ENCODE measurements around the gene CHRNA10.

Gene CHRNA10

GRCh38 chr11:3623121-3623520 lies 48.1 kb downstream of the CHRNA10 start:
- Mint-ChIP-seq H3K9me3 (no peaks in the 10 kb centered on the region), H3K27ac (no peak overlapping the region), H3K27me3 (ENCODE audit: low read depth) (peaks cover 12% of the 10 kb centered on the region), H3K36me3 (ENCODE audit: low read depth) (no peaks in the 10 kb centered on the region), H3K4me1 (no peaks in the 10 kb centered on the region), H3K4me3 (no peak overlapping the region)
- no peak for TF ChIP-seq CTCF (IDR thresholded peaks at IDR 0.05; ENCODE audit: unreplicated experiment in 3 of 3)

GRCh38 chr11:3622521-3622920 lies 48.7 kb downstream of the CHRNA10 start:
- H3K9me3 Mint-ChIP-seq = no peaks in the 10 kb centered on the region
- no peak overlapping the region for H3K27ac Mint-ChIP-seq
- H3K36me3 Mint-ChIP-seq (ENCODE audit: low read depth) = no peaks in the 10 kb centered on the region
- TF ChIP-seq CTCF (IDR thresholded peaks at IDR 0.05; ENCODE audit: unreplicated experiment in 3 of 3) = no peak
- peaks cover under 1% of the 10 kb centered on the region for H3K4me1 Mint-ChIP-seq
- H3K4me3 Mint-ChIP-seq = no peak overlapping the region
- H3K27me3 Mint-ChIP-seq (ENCODE audit: low read depth) = peaks cover 15% of the 10 kb centered on the region

DNA sequence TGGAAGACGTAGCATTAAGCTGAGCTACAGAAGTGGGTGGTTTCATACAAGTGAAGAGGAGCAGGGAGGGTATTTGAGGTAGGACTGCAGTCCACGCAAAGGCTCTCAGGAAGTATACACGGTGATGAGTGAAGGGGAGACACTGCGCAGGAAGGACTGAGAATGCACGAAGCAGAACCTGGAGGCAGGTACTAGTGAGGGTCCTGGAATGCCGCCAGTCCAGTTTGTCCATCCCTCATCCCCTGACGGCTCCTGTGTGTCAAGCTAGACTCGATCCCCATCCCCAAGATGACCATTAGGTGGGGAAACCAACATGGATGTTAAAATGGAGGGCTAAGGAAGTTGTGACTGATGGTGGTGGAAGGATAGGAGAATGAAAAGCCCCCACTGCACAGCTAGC lies 53.2 kb downstream of the CHRNA10 start:
- no peaks in the 10 kb centered on the region for H3K9me3 Mint-ChIP-seq
- H3K4me3 Mint-ChIP-seq = no peak overlapping the region
- TF ChIP-seq CTCF (IDR thresholded peaks at IDR 0.05; ENCODE audit: unreplicated experiment in 3 of 3) = no peak
- peaks cover 22% of the 10 kb centered on the region for H3K4me1 Mint-ChIP-seq
- H3K27ac Mint-ChIP-seq = no peak overlapping the region
- peaks cover 13% of the 10 kb centered on the region for H3K27me3 Mint-ChIP-seq (ENCODE audit: low read depth)
- H3K36me3 Mint-ChIP-seq (ENCODE audit: low read depth) = no peaks in the 10 kb centered on the region

GRCh38 chr11:3616721-3617460 lies 54.3 kb downstream of the CHRNA10 start:
- Mint-ChIP-seq H3K4me3 (no peak overlapping the region), H3K9me3 (peaks cover 3% of the 10 kb centered on the region), H3K27ac (peak overlapping the region in 2 of 3 experiments; percentile 0 to 33), H3K4me1 (peaks cover 22% of the 10 kb centered on the region), H3K27me3 (ENCODE audit: low read depth) (peaks cover 11% of the 10 kb centered on the region), H3K36me3 (ENCODE audit: low read depth) (no peaks in the 10 kb centered on the region)
- TF ChIP-seq CTCF (IDR thresholded peaks at IDR 0.05; ENCODE audit: unreplicated experiment in 3 of 3) = no peak

DNA sequence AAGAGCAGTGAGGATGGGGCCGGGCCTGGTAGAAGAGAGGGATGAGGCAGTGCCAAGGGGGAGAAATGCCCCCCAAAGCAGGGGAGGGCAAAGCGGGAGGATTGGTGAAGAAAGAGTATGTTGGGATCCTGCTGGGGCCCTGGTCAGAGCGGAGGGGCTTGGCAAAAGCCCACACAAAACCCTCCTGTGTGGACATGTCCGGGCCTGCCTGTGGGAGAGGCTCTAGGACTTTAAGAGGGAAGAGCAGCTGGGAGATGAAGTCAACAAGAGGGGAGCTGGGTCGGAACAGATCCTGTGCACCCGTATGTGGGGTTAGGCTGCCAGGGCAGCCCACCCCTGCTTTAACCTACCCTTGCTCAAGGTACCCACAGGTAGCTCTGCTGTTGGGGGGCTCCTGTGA lies 55.2 kb downstream of the CHRNA10 start:
- Mint-ChIP-seq H3K27me3 (ENCODE audit: low read depth) (peaks cover 11% of the 10 kb centered on the region), H3K9me3 (peaks cover 4% of the 10 kb centered on the region), H3K4me3 (peak overlapping the region in 1 of 3 experiments; percentile 1), H3K4me1 (peaks cover 22% of the 10 kb centered on the region), H3K27ac (peak overlapping the region in 2 of 3 experiments; percentile 0 to 1), H3K36me3 (ENCODE audit: low read depth) (no peaks in the 10 kb centered on the region)
- TF ChIP-seq CTCF (IDR thresholded peaks at IDR 0.05; ENCODE audit: unreplicated experiment in 3 of 3) = no peak

Data from nephron (organoid).